EL (cell line): Measurements from ENCODE around the gene CLMN.
"Not testable (repeated sequence)": the region's sequence is repeated elsewhere in the genome, so short reads cannot be mapped to it uniquely, and the experiment has no call there.

Experiments
- DNase-seq: peaks from one replicate; pipeline ENCODE4 v3.0.0-alpha.2; 2016

CLMN gene

DNA sequence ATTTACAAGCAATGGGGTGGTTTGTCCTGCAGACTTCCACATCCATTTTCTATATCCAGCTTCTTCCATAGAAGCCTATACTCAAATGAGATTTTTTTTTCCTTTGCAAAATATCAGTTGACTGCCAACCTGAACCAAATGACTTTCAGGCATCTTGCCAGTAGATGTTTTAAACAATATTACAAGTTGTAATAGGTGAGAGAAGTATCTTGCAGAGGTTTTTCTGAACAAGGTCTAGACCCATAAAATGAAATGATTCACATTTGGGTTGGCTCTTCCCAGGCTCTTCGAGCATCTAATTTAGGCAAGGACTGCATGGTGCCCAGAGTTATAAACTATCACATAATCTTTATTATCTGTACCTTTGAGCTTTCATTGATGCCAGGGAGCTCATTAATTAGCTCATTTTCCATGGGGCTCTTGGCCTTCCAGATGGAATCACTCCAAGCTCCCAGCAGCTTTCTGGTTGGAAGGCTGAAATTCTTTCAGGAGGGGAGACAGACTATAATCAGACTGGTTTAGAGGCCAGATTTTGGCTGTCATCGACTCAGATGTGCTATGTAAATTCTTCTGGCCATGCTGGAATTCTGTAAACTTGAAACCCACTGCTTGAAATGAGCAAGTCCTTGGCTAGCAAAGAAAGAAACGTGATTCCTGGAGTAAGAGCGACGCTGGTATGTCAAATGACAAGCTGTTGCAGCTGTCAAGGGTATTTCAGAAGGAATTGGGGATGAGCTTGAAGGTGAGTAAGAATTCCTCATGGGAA lies 130.2 kb downstream of the CLMN start:
- DNase-seq = no peak

GRCh38 chr14:95188380-95188779 lies 131.3 kb downstream of the CLMN start:
- no peak for DNase-seq

GRCh38 chr14:95185767-95186392 lies 133.8 kb downstream of the CLMN start:
- DNase-seq = no peak

- peak; percentile 12 for DNase-seq
These were observed 134.5 kb downstream of the CLMN start for GRCh38 chr14:95185033-95185766.

DNA sequence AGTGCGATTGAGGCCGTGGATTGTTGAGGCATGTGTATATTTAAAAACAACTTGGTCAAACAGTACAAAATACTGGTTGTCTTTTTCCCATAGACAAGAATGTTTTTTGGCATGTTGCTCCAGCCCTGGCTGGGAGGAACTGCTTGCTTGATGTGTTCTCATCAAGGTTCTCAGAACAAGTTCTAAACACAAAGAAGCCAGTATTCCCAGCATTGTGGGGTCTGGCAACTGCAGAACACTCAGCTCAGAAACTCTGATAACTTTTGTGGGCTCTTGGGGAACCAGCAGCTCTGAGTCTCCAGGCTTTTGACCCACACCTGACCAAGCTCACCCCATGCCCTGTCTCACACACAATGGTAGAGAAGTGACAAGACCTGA lies 135.3 kb downstream of the CLMN start:
- no peak for DNase-seq

GRCh38 chr14:95183532-95184412 lies 135.9 kb downstream of the CLMN start:
- DNase-seq = no peak

- DNase-seq = no peak
These were observed 136.6 kb downstream of the CLMN start for GRCh38 chr14:95183082-95183481.

- no peak for DNase-seq
These were observed 137.3 kb downstream of the CLMN start for GRCh38 chr14:95182379-95182778.

- DNase-seq = no peak
These were observed 138.6 kb downstream of the CLMN start for GRCh38 chr14:95180966-95181741.

- not testable (repeated sequence) for DNase-seq
These were observed 144.0 kb downstream of the CLMN start for GRCh38 chr14:95175670-95176069.

- DNase-seq = no peak
These were observed 145.4 kb downstream of the CLMN start for GRCh38 chr14:95174184-95174792.

GRCh38 chr14:95173518-95173917 lies 146.2 kb downstream of the CLMN start:
- DNase-seq = no peak

DNA sequence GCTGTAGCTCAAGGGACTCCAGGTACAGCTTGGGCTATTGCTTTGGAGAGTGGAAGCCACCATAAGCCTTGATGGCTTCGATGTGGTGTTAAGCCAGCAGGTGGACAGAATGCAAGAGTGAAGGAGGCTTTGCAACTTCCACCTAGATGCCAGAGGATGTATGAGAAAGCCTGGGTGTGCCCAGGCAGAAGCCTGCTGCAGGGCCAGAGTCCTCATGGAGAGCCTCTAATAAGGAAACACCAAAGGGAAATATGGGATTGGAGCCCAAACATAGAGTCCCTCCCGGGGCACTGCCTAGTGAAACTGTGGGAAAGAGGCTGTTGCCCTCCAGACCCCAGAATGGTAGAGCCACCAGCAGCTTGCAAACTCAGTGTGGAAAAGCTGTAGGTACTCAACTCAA lies 152.5 kb downstream of the CLMN start:
- no peak for DNase-seq

- DNase-seq = no peak
These were observed 154.2 kb downstream of the CLMN start for GRCh38 chr14:95165517-95165916.

GRCh38 chr14:95164506-95164905 lies 155.2 kb downstream of the CLMN start:
- DNase-seq = no peak

GRCh38 chr14:95163666-95164065 lies 156.0 kb downstream of the CLMN start:
- no peak for DNase-seq

DNA sequence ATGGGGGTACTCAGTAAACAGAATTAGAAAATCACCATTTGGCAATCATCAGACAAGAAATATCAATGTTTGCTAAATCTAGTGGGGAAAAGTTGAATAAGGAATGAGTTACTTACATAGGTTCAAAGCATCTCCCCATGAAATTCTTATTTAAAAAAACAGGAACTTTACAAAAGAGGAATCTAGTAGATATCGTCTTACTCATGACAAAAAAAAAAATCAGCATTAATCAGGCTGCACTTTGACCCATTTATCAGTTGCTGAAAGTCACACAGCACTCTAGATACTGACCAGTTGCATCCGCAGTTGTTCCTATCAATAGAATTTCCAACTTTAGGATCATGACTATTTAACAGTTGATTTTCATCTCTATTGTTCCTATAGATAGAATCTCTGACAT lies 156.6 kb downstream of the CLMN start:
- no peak for DNase-seq

- DNase-seq = no peak
These were observed 157.1 kb downstream of the CLMN start for GRCh38 chr14:95162641-95163040.

- DNase-seq = peak; percentile 92
These were observed 162.2 kb downstream of the CLMN start, which contains the start of gene DICER1 for GRCh38 chr14:95157327-95158189. DICER1 (minus strand) TSS chr14:95157529; CDS start chr14:95133458, 24,071 bp downstream.

DNA sequence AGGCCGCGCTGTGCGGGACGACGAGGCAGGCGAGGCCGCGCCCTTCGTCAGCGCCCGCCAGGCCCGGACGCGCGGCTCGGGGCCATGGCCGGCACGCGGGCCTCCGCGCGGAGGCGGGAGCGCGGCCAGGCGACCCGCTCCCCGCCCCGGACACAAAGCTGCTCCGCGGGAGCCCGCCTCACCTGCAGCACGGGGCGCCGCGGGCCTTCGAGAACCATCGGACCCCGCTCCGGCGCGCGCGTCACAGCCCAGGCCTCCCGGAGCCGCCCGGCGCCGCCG lies 162.7 kb downstream of the CLMN start:
- DNase-seq = no peak
